LNCAP (cell line): ENCODE measurements around the gene NCOA6.

Experiments
- TF ChIP-seq, protein P1 (sequence below): fragments of 450-650 bp; IDR thresholded peaks from 2 replicates; pipeline ENCODE4 v1.5.1; 2017; ENCODE audit warnings: mild to moderate bottlenecking

Gene NCOA6

DNA sequence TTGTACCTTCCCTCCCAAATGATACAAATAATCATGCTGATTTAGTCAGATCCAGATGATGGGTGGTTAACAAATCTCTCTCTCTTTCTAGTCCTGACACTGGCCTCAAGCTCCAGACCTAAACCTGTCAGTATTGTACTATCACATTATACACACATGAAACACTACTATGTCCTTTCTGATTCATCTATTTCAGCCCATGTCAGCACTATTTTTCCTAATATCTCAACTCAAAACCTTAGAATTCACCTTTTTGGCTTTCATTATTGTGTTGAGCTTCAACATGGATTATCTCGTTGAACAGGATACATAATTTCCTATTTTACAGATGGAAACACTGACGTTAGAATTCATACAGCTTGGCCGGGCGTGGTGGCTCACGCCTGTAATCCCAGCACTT is 152.0 kb downstream of the NCOA6 start:
- TF ChIP-seq, protein P1, sequence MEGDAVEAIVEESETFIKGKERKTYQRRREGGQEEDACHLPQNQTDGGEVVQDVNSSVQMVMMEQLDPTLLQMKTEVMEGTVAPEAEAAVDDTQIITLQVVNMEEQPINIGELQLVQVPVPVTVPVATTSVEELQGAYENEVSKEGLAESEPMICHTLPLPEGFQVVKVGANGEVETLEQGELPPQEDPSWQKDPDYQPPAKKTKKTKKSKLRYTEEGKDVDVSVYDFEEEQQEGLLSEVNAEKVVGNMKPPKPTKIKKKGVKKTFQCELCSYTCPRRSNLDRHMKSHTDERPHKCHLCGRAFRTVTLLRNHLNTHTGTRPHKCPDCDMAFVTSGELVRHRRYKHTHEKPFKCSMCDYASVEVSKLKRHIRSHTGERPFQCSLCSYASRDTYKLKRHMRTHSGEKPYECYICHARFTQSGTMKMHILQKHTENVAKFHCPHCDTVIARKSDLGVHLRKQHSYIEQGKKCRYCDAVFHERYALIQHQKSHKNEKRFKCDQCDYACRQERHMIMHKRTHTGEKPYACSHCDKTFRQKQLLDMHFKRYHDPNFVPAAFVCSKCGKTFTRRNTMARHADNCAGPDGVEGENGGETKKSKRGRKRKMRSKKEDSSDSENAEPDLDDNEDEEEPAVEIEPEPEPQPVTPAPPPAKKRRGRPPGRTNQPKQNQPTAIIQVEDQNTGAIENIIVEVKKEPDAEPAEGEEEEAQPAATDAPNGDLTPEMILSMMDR = no peak

DNA sequence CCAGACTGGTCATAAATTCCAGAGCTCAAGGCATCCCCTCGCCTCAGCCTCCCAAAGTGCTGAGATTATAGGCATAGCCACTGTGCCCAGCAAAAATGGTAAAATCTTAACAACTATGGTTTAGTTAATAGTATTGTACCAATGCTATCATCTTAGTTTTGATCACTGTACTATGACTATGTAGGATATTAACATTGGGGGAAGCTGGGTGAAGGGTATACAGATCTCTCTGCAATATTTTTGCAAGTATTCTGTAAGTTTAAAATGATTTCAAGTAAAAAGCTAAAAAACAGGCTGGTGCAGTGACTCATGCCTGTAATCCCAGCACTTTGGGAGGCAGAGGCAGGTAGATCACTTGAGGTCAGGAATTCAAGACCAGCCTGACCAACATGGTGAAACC is 156.4 kb downstream of the NCOA6 start:
- TF ChIP-seq, protein P1 = no peak
